SK-N-MC (cell line): Measurements from ENCODE around the gene CST3.

Experiments used
- EZH2 ChIP-seq: fragments of 200-600 bp; sonication (generic); IDR thresholded peaks from one replicate; pipeline ENCODE4 v1.6.1; 2017; ENCODE audit warnings: antibody characterized with exemption
- FOXP2 ChIP-seq: optimal IDR thresholded peaks from 2 replicates; pipeline ENCODE3; 2011; ENCODE audit warnings: mild to moderate bottlenecking, moderate library complexity; ENCODE audit not compliant: insufficient read depth; ENCODE audit errors: extremely low read length, control extremely low read depth
- POLR2AphosphoS5 ChIP-seq: IDR thresholded peaks from 2 replicates; pipeline ENCODE4 v1.6.1; 2012; ENCODE audit warnings: mild to moderate bottlenecking, low read depth, low read length, borderline replicate concordance

DNA sequence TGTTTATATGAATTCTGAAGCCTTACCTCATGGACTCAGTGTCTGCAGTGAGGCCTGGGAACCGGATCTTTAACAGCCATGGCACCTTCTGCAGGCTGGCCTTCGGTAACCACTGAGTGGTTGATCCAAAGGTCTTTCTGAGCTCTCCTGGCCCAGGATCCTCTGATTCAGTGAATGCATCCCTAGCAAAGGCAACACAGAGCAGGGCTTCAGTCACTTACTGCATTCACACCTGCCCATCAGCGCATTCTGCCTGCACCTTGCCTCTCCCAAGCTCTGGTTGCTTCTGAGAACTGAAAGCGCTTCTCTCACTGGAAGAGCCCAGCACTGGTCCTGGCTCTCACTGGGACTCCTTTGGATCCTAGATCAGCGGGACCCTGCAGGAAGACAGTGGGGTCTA, 23.6 kb downstream of the CST3 start:
- TF ChIP-seq POLR2AphosphoS5 (no peak), EZH2 (no peak), FOXP2 (no peak)
